Esophagus squamous epithelium (tissue), 5 donors: ENCODE data around the gene MFAP2. TPM values are rescaled to one million over a fixed set of nuclear protein-coding genes. Genes with fewer than 3 reads are reported as not detected.
"Not testable (repeated sequence)": the region's sequence is repeated elsewhere in the genome, so short reads cannot be mapped to it uniquely, and the experiment has no call there.

Experiments used
- DNase-seq: peaks from one replicate; lab custom pipeline; 2025; lab: John Stamatoyannopoulos, UW
- H3K27ac ChIP-seq, 4 donors: fragments of 200-600 bp; sonication (generic); one replicate each; pipeline ENCODE4 v1.5.1; 2016 to 2019; ENCODE audit warnings: mild to moderate bottlenecking in 1 of 4
- H3K27me3 ChIP-seq, 4 donors: fragments of 200-600 bp; sonication (generic); 1 replicate in 3 of 4; 2 replicates in 1 of 4; pipeline versions ENCODE4 v1.5.1 to v1.6.0; 2017 to 2021; ENCODE audit warnings: antibody characterized with exemption in 1 of 4
- H3K36me3 ChIP-seq, 3 donors: fragments of 200-600 bp; sonication (generic); one replicate each; pipeline ENCODE4 v1.5.1; 2016 to 2019
- H3K4me1 ChIP-seq, 3 donors: fragments of 200-600 bp; sonication (generic); one replicate each; pipeline ENCODE4 v1.5.1; 2017 to 2019
- H3K4me3 ChIP-seq, 4 donors: fragments of 200-600 bp; sonication (generic); 1 replicate in 3 of 4; 2 replicates in 1 of 4; pipeline ENCODE4 v1.5.1; 2016 to 2019; ENCODE audit warnings: mild to moderate bottlenecking in 2 of 4, moderate library complexity in 1 of 4
- H3K9me3 ChIP-seq, 3 donors: fragments of 200-600 bp; sonication (generic); one replicate each; pipeline ENCODE4 v1.5.1; 2016 to 2019
- POLR2A ChIP-seq, 4 donors: fragments of 450-650 bp; IDR thresholded peaks; one replicate each; pipeline ENCODE4 v1.6.1; 2017; ENCODE audit warnings: antibody characterized with exemption in 4 of 4, mild to moderate bottlenecking in 4 of 4, moderate library complexity in 3 of 4
- WGBS, 2 donors: methylation state at CpG; one replicate each; pipeline ENCODE4 v1.1.5; 2018; 5-methylcytosine and 5-hydroxymethylcytosine counted together
- intact Hi-C: fragments of 100-400 bp; cut with DNase I; formaldehyde crosslinking; loops from one replicate; pipeline ENCODE4 v1.15.0; 2022
- total RNA-seq, 4 donors: library from RNA; depleted of rRNA; stranded (reverse); fragments of >200 nt; gene quantifications; one replicate each; pipeline ENCODE4 v1.1.0, GENCODE V29; 2016
- TF ChIP-seq, protein P1 (sequence below), 6 experiments: fragments of 450-650 bp in 4 of 6; fragments of 200-600 bp in 2 of 6; sonication (generic) in 2 of 6; IDR thresholded peaks; one replicate each; pipeline ENCODE4 v1.5.1; 2016 to 2019; ENCODE audit warnings: antibody characterized with exemption in 6 of 6, mild to moderate bottlenecking in 4 of 6, moderate library complexity in 4 of 6
- donor health status: DM: yes; HTN: yes; CAD: no.

MFAP2 gene
- total RNA-seq, 4 donors from 2014 or later = 0.70 to 10.5 (median 4.2) TPM; not detected in 1

GRCh38 chr1:16931206-16931934 lies 49.0 kb downstream of the MFAP2 start:
- peaks cover 0 to 65% (median 0%) of the 10 kb centered on the region in 3 donors for H3K36me3 ChIP-seq
- H3K27me3 ChIP-seq, H3K4me3 ChIP-seq, H3K27ac ChIP-seq, H3K9me3 ChIP-seq, intact Hi-C loops, DNase-seq: not testable (repeated sequence)
- 75 to 90% methylated on average over 12 to 18 of the region's 18 CpGs for WGBS, 2 donors
- peaks cover 7 to 49% (median 14%) of the 10 kb centered on the region in 3 donors for H3K4me1 ChIP-seq

- intact Hi-C loops = not testable (repeated sequence)
- WGBS, 2 donors = 53 to 54% methylated on average over 9 to 20 of the region's 24 CpGs
Observed at GRCh38 chr1:16929146-16930041, 51.0 kb downstream of the MFAP2 start.

DNA sequence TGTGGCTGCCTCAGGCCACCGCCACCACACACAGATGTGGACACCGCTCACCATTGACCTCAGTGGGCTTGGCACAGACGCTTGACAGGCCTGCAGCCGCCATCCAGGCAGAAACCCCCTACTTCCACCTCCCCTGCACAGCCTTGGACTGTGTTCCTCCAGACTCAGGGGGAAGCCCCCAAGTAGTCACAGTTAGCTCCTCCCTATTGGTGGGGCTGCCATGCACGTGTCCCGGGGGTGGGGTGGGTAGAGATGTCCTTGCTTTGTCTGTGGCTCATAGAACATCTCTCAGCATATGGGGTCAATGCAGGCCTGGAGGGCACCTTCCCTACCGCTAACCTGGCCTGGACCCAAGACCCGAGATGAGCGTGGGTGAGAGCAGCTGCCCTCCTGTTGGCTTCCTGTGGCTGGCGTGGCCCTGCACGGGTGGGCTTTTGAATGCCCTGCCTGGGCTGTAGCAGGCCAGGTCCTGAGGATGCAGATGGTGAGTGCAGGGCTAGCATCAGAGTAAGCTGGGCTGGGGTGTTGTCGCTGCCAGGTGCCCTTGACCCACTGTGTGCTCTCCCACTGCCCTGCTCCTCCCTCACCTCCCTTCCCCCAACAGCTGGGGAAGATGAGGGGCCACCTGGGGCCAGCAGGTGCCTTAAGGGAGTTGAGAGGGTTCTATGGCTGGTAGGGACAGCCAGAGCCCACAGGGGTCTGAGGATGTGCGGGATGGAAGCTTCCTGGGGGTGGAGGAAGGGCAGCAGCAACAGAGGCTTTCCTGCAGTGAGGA lies 52.5 kb downstream of the MFAP2 start:
- no peak for DNase-seq
- TF ChIP-seq POLR2A (IDR thresholded peaks at IDR 0.05) = no peak
- TF ChIP-seq, protein P1, sequence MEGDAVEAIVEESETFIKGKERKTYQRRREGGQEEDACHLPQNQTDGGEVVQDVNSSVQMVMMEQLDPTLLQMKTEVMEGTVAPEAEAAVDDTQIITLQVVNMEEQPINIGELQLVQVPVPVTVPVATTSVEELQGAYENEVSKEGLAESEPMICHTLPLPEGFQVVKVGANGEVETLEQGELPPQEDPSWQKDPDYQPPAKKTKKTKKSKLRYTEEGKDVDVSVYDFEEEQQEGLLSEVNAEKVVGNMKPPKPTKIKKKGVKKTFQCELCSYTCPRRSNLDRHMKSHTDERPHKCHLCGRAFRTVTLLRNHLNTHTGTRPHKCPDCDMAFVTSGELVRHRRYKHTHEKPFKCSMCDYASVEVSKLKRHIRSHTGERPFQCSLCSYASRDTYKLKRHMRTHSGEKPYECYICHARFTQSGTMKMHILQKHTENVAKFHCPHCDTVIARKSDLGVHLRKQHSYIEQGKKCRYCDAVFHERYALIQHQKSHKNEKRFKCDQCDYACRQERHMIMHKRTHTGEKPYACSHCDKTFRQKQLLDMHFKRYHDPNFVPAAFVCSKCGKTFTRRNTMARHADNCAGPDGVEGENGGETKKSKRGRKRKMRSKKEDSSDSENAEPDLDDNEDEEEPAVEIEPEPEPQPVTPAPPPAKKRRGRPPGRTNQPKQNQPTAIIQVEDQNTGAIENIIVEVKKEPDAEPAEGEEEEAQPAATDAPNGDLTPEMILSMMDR (IDR thresholded peaks at IDR 0.05) = no peak
- intact Hi-C loops = no loop called here

More at GRCh38 chr1:16929146-16930041, 51.0 kb downstream of the MFAP2 start:
- Histone ChIP-seq H3K27ac (peak overlapping the region in 3 of 4 donors; percentile 42 to 64 (median 59)), H3K36me3 (peaks cover 0 to 49% (median 0%) of the 10 kb centered on the region in 3 donors), H3K4me1 (peaks cover 26 to 68% (median 34%) of the 10 kb centered on the region in 3 donors)
- H3K27me3 ChIP-seq, H3K9me3 ChIP-seq, DNase-seq, H3K4me3 ChIP-seq: not testable (repeated sequence)

DNA sequence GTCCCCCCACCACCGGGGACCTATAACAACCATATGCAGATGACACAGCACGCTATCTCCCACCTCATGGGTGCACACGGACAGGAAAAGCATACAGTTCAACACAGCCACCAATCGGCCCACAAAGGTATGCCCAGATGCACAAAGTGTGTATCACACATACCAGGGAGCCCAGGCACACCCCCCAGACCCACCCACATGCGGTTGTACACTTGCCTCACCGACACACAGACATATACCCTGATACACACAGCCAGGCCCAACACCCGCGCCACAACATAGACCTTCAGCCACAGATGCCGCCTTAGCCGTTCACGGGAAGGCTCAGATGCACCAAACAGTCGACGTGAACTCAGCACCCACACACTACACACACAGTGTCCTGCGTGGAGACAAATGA lies 53.2 kb downstream of the MFAP2 start:
- peaks cover 26 to 77% (median 38%) of the 10 kb centered on the region in 3 donors for H3K4me1 ChIP-seq
- intact Hi-C loops = no loop called here
- H3K9me3 ChIP-seq = no peaks in the 10 kb centered on the region
- TF ChIP-seq POLR2A (IDR thresholded peaks at IDR 0.05) = no peak
- TF ChIP-seq, protein P1 (IDR thresholded peaks at IDR 0.05) = no peak
- 75 to 84% methylated on average over 14 of the region's 14 CpGs for WGBS, 2 donors
- peaks cover 0 to 34% (median 0%) of the 10 kb centered on the region in 3 donors for H3K36me3 ChIP-seq
- H3K27ac ChIP-seq = peak overlapping the region in 3 of 4 donors; percentile 81 to 87 (median 85)
- no peak overlapping the region for H3K4me3 ChIP-seq
- no peaks in the 10 kb centered on the region for H3K27me3 ChIP-seq
- no peak for DNase-seq

More for the DNA sequence above, 52.5 kb downstream of the MFAP2 start:
- H3K4me3 ChIP-seq = no peak overlapping the region
- no peaks in the 10 kb centered on the region for H3K9me3 ChIP-seq
- no peaks in the 10 kb centered on the region for H3K27me3 ChIP-seq
- H3K36me3 ChIP-seq = peaks cover 0 to 41% (median 0%) of the 10 kb centered on the region in 3 donors
- peaks cover 26 to 77% (median 38%) of the 10 kb centered on the region in 3 donors for H3K4me1 ChIP-seq
- 68 to 84% methylated on average over 9 of the region's 13 CpGs for WGBS, 2 donors
- H3K27ac ChIP-seq = no peak overlapping the region

DNA sequence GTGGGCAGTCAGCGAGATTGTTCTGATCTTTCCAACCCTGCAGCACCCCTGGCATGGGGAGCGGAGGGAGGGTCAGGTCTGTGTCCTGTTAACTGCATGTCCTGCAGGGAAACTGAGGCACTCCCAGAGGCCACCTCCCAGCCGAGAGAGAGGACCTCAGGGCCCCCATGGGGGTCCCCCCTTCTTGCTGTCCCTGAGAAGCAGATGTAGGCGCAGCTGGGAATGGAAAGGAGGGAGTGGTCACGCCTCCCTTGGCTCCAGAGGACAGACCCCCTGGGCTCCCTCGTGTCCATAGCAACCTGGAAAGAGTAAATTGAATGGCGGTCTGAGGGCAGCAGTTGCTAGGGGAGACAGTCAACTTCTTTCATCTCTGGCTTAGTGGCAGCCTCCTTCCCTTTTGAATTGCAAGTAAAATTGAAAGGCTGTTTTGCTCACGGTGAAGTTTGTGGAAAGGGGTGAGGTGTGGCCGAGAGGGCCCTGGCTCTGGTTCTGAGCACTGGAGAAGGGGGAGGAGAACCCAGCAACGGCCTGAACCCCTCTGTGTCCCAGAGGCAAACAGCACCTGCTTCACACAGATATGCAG lies 53.8 kb downstream of the MFAP2 start:
- Histone ChIP-seq H3K27ac (peak overlapping the region; percentile 77 to 87 (median 83)), H3K27me3 (no peaks in the 10 kb centered on the region), H3K4me1 (peaks cover 30 to 83% (median 44%) of the 10 kb centered on the region in 3 donors), H3K36me3 (peaks cover 0 to 27% (median 0%) of the 10 kb centered on the region in 3 donors), H3K4me3 (no peak overlapping the region), H3K9me3 (no peaks in the 10 kb centered on the region)
- DNase-seq = no peak
- intact Hi-C loops = no loop called here
- 39 to 53% methylated on average over 8 to 10 of the region's 10 CpGs for WGBS, 2 donors
- TF ChIP-seq, protein P1 (IDR thresholded peaks at IDR 0.05) = no peak
- no peak for TF ChIP-seq POLR2A (IDR thresholded peaks at IDR 0.05)
